HepG2 (cell line): ENCODE data around the gene DNAJA2. TPM values are rescaled to one million over a fixed set of nuclear protein-coding genes. Genes with fewer than 3 reads are reported as not detected.

Experiments used
- ARNTL ChIP-seq: sonication (generic); formaldehyde crosslinking; IDR thresholded peaks from 2 replicates; pipeline ENCODE4 v1.4.0; 2020; ENCODE audit warnings: mild to moderate bottlenecking, missing genetic modification reagents
- CTCF ChIP-seq: sonication (generic); formaldehyde crosslinking; IDR thresholded peaks from 2 replicates; pipeline ENCODE4 v1.5.0; 2020; ENCODE audit warnings: mild to moderate bottlenecking, missing genetic modification reagents, moderate library complexity
- E2F2 ChIP-seq: sonication (generic); formaldehyde crosslinking; IDR thresholded peaks from 2 replicates; pipeline ENCODE4 v1.4.0; 2020; ENCODE audit warnings: missing genetic modification reagents, borderline replicate concordance
- IRF2 ChIP-seq: IDR thresholded peaks from 2 replicates; pipeline ENCODE4 v1.6.1; 2018; ENCODE audit warnings: missing genetic modification reagents, missing compliant biosample characterization
- KDM5A ChIP-seq: fragments of 200-600 bp; sonication (generic); IDR thresholded peaks from 2 replicates; pipeline ENCODE4 v1.7.0; 2018; ENCODE audit warnings: antibody characterized with exemption, mild to moderate bottlenecking, low read length, borderline replicate concordance
- MED1 ChIP-seq: sonication (generic); formaldehyde crosslinking; IDR thresholded peaks from 2 replicates; pipeline ENCODE4 v1.4.0; 2020; ENCODE audit warnings: missing genetic modification reagents
- MIER3 ChIP-seq: IDR thresholded peaks from 2 replicates; pipeline ENCODE4 v1.6.1; 2016; ENCODE audit warnings: missing compliant biosample characterization, borderline replicate concordance
- NFE2L1 ChIP-seq: sonication (generic); formaldehyde crosslinking; IDR thresholded peaks from 2 replicates; pipeline ENCODE4 v1.4.0; 2020; ENCODE audit warnings: missing genetic modification reagents, mild to moderate bottlenecking, borderline replicate concordance
- NR2F6 ChIP-seq, 2 experiments: IDR thresholded peaks; 2 replicates each; pipeline ENCODE4 v1.6.1; 2016; ENCODE audit warnings: antibody characterized with exemption in 1 of 2, mild to moderate bottlenecking in 1 of 2
- PATZ1 ChIP-seq: sonication (generic); formaldehyde crosslinking; IDR thresholded peaks from 2 replicates; pipeline ENCODE4 v1.4.0; 2020; ENCODE audit warnings: missing genetic modification reagents
- RFXAP ChIP-seq: sonication (generic); formaldehyde crosslinking; IDR thresholded peaks from 2 replicates; pipeline ENCODE4 v1.4.0; 2020; ENCODE audit warnings: missing genetic modification reagents, borderline replicate concordance
- SAP130 ChIP-seq: IDR thresholded peaks from 2 replicates; pipeline ENCODE4 v1.6.1; 2016; ENCODE audit warnings: low read depth
- SETDB1 ChIP-seq: sonication (generic); formaldehyde crosslinking; IDR thresholded peaks from 2 replicates; pipeline ENCODE4 v1.5.1; 2020; ENCODE audit warnings: missing genetic modification reagents, mild to moderate bottlenecking, borderline replicate concordance
- STAG1 ChIP-seq: sonication (generic); formaldehyde crosslinking; IDR thresholded peaks from 2 replicates; pipeline ENCODE4 v1.4.0; 2020; ENCODE audit warnings: missing genetic modification reagents
- TGIF2 ChIP-seq: IDR thresholded peaks from 2 replicates; pipeline ENCODE4 v1.6.1; 2016; ENCODE audit warnings: control low read depth, missing compliant biosample characterization
- ZNF205 ChIP-seq: IDR thresholded peaks from 2 replicates; pipeline ENCODE4 v1.6.1; 2018; ENCODE audit warnings: missing biosample characterization, missing genetic modification reagents
- ZNF3 ChIP-seq: IDR thresholded peaks from 2 replicates; pipeline ENCODE4 v1.7.0; 2017; ENCODE audit warnings: inconsistent platforms
- ZNF335 ChIP-seq: sonication (generic); formaldehyde crosslinking; IDR thresholded peaks from 2 replicates; pipeline ENCODE4 v1.4.0; 2020; ENCODE audit warnings: missing genetic modification reagents
- ZNF44 ChIP-seq: sonication (generic); formaldehyde crosslinking; IDR thresholded peaks from 2 replicates; pipeline ENCODE4 v1.5.1; 2020; ENCODE audit warnings: mild to moderate bottlenecking, missing genetic modification reagents
- ZNF569 ChIP-seq: sonication (generic); formaldehyde crosslinking; IDR thresholded peaks from 2 replicates; pipeline ENCODE4 v1.5.0; 2020; ENCODE audit warnings: mild to moderate bottlenecking, missing genetic modification reagents, moderate library complexity, borderline replicate concordance
- ZNF605 ChIP-seq: sonication (generic); formaldehyde crosslinking; IDR thresholded peaks from 2 replicates; pipeline ENCODE4 v1.8.0; 2022; ENCODE audit warnings: mild to moderate bottlenecking, missing genetic modification reagents
- polyA plus RNA-seq, 8 experiments: library from polyadenylated mRNA; depleted of rRNA in 3 of 8; stranded (reverse) in 7 of 8; unstranded in 1 of 8; fragments of >200 nt; fragmentation: Illumina TruSeq in 4 of 8; extraction: Trizol in 4 of 8; gene quantifications; 2 replicates each; pipeline versions ENCODE4 v1.2.1 to v1.2.3, GENCODE V29; 2011 to 2016; ENCODE audit warnings: low read depth in 4 of 8, missing spikeins in 1 of 8, mixed read lengths in 1 of 8; ENCODE audit not compliant: insufficient read depth in 1 of 8
- total RNA-seq, 5 experiments: library from RNA; depleted of rRNA; stranded (reverse); fragments of >200 nt; fragmentation: Illumina TruSeq; extraction: Trizol; gene quantifications; 2 replicates each; pipeline ENCODE4 v1.2.3, GENCODE V29; 2016; ENCODE audit warnings: low read depth in 1 of 5

The DNAJA2 gene
- total and polyA plus RNA-seq, 2 of the 13 experiments (the other 11 are each of a cell fraction or from before 2014, with no cell fraction given), result 25.4 to 176 TPM

GRCh38 chr16:46908540-46909372, 64.7 kb downstream of the DNAJA2 start (continued):
- TF ChIP-seq PATZ1 (CRISPR knock-in tag), result peak; percentile 20; the same call in 1 of the 2 replicates
- TF ChIP-seq CTCF (CRISPR knock-in tag), result peak; percentile 71
- TF ChIP-seq ZNF205 (CRISPR knock-in tag), result no peak
- no peak for TF ChIP-seq ZNF44 (CRISPR knock-in tag)
- TF ChIP-seq MIER3 (CRISPR knock-in tag), result no peak
- no peak for TF ChIP-seq NFE2L1 (CRISPR knock-in tag)
- peak; percentile 32; the same call in 1 of the 2 replicates for TF ChIP-seq ZNF605 (CRISPR knock-in tag)
- no peak for TF ChIP-seq MED1
- TF ChIP-seq RFXAP (CRISPR knock-in tag), result no peak
- TF ChIP-seq KDM5A, result no peak
- TF ChIP-seq ZNF3 (CRISPR knock-in tag), result peak; percentile 55; the same call in 1 of the 2 replicates
- TF ChIP-seq ZNF569 (CRISPR knock-in tag), result no peak
- 0 out of 2 replicates have a peak, but pooled peaks have one; percentile 14 for TF ChIP-seq IRF2 (CRISPR knock-in tag)
- TF ChIP-seq SAP130, result peak; percentile 39; the same call in 1 of the 2 replicates
- TF ChIP-seq SETDB1, result no peak
- TF ChIP-seq ZNF335 (CRISPR knock-in tag), result 0 out of 2 replicates have a peak, but pooled peaks have one; percentile 51
- peak; percentile 75 for TF ChIP-seq STAG1 (CRISPR knock-in tag)
- TF ChIP-seq ARNTL (CRISPR knock-in tag), result 0 out of 2 replicates have a peak, but pooled peaks have one; percentile 8
- no peak for TF ChIP-seq E2F2 (CRISPR knock-in tag)
- TF ChIP-seq NR2F6 (IDR thresholded peaks at IDR 0.05), result no peak
- TF ChIP-seq NR2F6 (CRISPR knock-in tag; IDR thresholded peaks at IDR 0.05), result 0 out of 2 replicates have a peak, but pooled peaks have one; percentile 15
- no peak for TF ChIP-seq TGIF2 (CRISPR knock-in tag)
